ENCODE data around the gene DST. TPM values are rescaled to one million over a fixed set of nuclear protein-coding genes. Genes with fewer than 3 reads are reported as not detected.

DST gene
- total RNA-seq, 1 donor from 2014 or later = 259 TPM

- Histone ChIP-seq H3K79me2 (ENCODE audit: low read depth) (no peaks in the 10 kb centered on the region), H3K4me3 (no peak overlapping the region), H3K4me2 (no peak overlapping the region), H3K27me3 (no peaks in the 10 kb centered on the region), H2AFZ (replicated peaks) (no peak overlapping the region), H3K4me1 (no peaks in the 10 kb centered on the region), H3K27ac (no peak overlapping the region), H4K20me1 (ENCODE audit: low read depth) (no peaks in the 10 kb centered on the region), H3K9ac (no peak overlapping the region), H3K9me3 (ENCODE audit: low read depth) (no peaks in the 10 kb centered on the region), H3K36me3 (peaks cover 39% of the 10 kb centered on the region), H3F3A (ENCODE audit: low read depth) (no peaks in the 10 kb centered on the region)
- TF ChIP-seq EZH2 (IDR thresholded peaks at IDR 0.05) (no peak), EZH2phosphoT487 (IDR thresholded peaks at IDR 0.05) (no peak)
- TF ChIP-seq, protein P1, sequence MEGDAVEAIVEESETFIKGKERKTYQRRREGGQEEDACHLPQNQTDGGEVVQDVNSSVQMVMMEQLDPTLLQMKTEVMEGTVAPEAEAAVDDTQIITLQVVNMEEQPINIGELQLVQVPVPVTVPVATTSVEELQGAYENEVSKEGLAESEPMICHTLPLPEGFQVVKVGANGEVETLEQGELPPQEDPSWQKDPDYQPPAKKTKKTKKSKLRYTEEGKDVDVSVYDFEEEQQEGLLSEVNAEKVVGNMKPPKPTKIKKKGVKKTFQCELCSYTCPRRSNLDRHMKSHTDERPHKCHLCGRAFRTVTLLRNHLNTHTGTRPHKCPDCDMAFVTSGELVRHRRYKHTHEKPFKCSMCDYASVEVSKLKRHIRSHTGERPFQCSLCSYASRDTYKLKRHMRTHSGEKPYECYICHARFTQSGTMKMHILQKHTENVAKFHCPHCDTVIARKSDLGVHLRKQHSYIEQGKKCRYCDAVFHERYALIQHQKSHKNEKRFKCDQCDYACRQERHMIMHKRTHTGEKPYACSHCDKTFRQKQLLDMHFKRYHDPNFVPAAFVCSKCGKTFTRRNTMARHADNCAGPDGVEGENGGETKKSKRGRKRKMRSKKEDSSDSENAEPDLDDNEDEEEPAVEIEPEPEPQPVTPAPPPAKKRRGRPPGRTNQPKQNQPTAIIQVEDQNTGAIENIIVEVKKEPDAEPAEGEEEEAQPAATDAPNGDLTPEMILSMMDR (IDR thresholded peaks at IDR 0.05) = no peak
- Mint-ChIP-seq H3K27me3 (ENCODE audit: insufficient read depth, low read depth) (no peaks in the 10 kb centered on the region), H3K9me3 (no peaks in the 10 kb centered on the region), H3K4me3 (no peak overlapping the region), H3K36me3 (peaks cover 33% of the 10 kb centered on the region), H3K27ac (no peak overlapping the region), H3K4me1 (peaks cover 3% of the 10 kb centered on the region)
- DNase-seq (ENCODE audit: low spot score) = no peak
These were observed 14.6 kb downstream of the DST start for GRCh38 chr6:56628105-56628504.

- no peak overlapping the region for H3K27ac ChIP-seq
- H3K36me3 Mint-ChIP-seq = peaks cover 23% of the 10 kb centered on the region
- H3K79me2 ChIP-seq (ENCODE audit: low read depth) = no peaks in the 10 kb centered on the region
- H3K4me3 Mint-ChIP-seq = no peak overlapping the region
- peaks cover 41% of the 10 kb centered on the region for H3K36me3 ChIP-seq
- H3K27me3 Mint-ChIP-seq (ENCODE audit: insufficient read depth, low read depth) = no peaks in the 10 kb centered on the region
- DNase-seq (ENCODE audit: low spot score) = no peak
- H3K4me1 ChIP-seq = no peaks in the 10 kb centered on the region
- H2AFZ ChIP-seq (replicated peaks) = no peak overlapping the region
- H3K4me3 ChIP-seq = no peak overlapping the region
- H4K20me1 ChIP-seq (ENCODE audit: low read depth) = no peaks in the 10 kb centered on the region
- no peak overlapping the region for H3K27ac Mint-ChIP-seq
- H3K9ac ChIP-seq = no peak overlapping the region
- H3K4me2 ChIP-seq = no peak overlapping the region
- no peaks in the 10 kb centered on the region for H3F3A ChIP-seq (ENCODE audit: low read depth)
- H3K4me1 Mint-ChIP-seq = peaks cover 3% of the 10 kb centered on the region
- H3K27me3 ChIP-seq = no peaks in the 10 kb centered on the region
- no peaks in the 10 kb centered on the region for H3K9me3 ChIP-seq (ENCODE audit: low read depth)
- TF ChIP-seq EZH2 (IDR thresholded peaks at IDR 0.05) (no peak), EZH2phosphoT487 (IDR thresholded peaks at IDR 0.05) (no peak)
- TF ChIP-seq, protein P1 (IDR thresholded peaks at IDR 0.05) = no peak
- H3K9me3 Mint-ChIP-seq = no peaks in the 10 kb centered on the region
These were observed 17.3 kb downstream of the DST start for GRCh38 chr6:56625356-56625755.

GRCh38 chr6:56624728-56625069, 18.0 kb downstream of the DST start:
- TF ChIP-seq EZH2phosphoT487 (IDR thresholded peaks at IDR 0.05) = no peak
- no peak for TF ChIP-seq EZH2 (IDR thresholded peaks at IDR 0.05)
- TF ChIP-seq, protein P1 (IDR thresholded peaks at IDR 0.05) = no peak
- peaks cover 20% of the 10 kb centered on the region for H3K36me3 Mint-ChIP-seq
- H4K20me1 ChIP-seq (ENCODE audit: low read depth) = no peaks in the 10 kb centered on the region
- no peaks in the 10 kb centered on the region for H3F3A ChIP-seq (ENCODE audit: low read depth)
- no peaks in the 10 kb centered on the region for H3K27me3 ChIP-seq
- peaks cover 41% of the 10 kb centered on the region for H3K36me3 ChIP-seq
- H3K9me3 Mint-ChIP-seq = no peaks in the 10 kb centered on the region
- H2AFZ ChIP-seq (replicated peaks) = no peak overlapping the region
- no peak overlapping the region for H3K4me3 ChIP-seq
- no peak overlapping the region for H3K27ac ChIP-seq
- H3K4me1 ChIP-seq = no peaks in the 10 kb centered on the region
- H3K9ac ChIP-seq = no peak overlapping the region
- no peak overlapping the region for H3K4me2 ChIP-seq
- no peak overlapping the region for H3K27ac Mint-ChIP-seq
- no peaks in the 10 kb centered on the region for H3K79me2 ChIP-seq (ENCODE audit: low read depth)
- no peaks in the 10 kb centered on the region for H3K27me3 Mint-ChIP-seq (ENCODE audit: insufficient read depth, low read depth)
- H3K4me1 Mint-ChIP-seq = peaks cover 3% of the 10 kb centered on the region
- no peak for DNase-seq (ENCODE audit: low spot score)
- no peak overlapping the region for H3K4me3 Mint-ChIP-seq
- H3K9me3 ChIP-seq (ENCODE audit: low read depth) = no peaks in the 10 kb centered on the region
